ENCODE results near the gene DLL3. TPM values are rescaled to one million over a fixed set of nuclear protein-coding genes. Genes with fewer than 3 reads are reported as not detected.
A peak's percentile ranks its signal among the peaks of the same experiment; 100 is the strongest.

DLL3 gene
- total RNA-seq, 4 donors from 2014 or later = not detected

DNA sequence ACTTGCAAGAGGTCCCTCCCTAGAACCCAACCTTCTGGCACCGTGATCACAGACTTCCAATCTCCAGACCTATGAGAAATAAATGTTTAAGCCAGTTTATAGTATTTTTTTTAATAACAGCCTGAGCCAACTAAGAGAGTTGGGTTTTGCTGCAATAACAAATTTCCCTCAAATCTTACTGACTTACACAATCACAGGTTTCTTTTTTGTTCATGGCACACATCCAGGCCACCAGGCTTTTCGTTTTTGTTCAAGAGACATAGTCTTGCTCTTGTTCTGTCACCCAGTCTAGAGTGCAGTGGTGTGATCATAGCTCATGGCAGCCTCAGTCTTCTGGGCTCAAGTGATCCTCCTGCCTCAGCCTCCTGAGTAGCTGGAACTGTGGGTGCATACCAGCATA lies 14.2 kb downstream of the DLL3 start:
- Histone ChIP-seq H3K9me3 (no peaks in the 10 kb centered on the region), H3K27ac (no peak overlapping the region), H3K4me3 (no peak overlapping the region), H3K27me3 (peaks cover 93% of the 10 kb centered on the region), H3K4me1 (peaks cover 6 to 18% (median 14%) of the 10 kb centered on the region in 4 donors), H3K36me3 (no peaks in the 10 kb centered on the region)
- WGBS, 2 donors (ENCODE audit: low coverage in 1 of 2) = 35 to 57% methylated on average over 2 of the region's 2 CpGs
- no peak for DNase-seq
- intact Hi-C loops (cut with DNase I; ENCODE audit: low total_unique reads) (no loop called here), in situ Hi-C loops (cut with MboI; ENCODE audit: low pct_ligation_motif_present in 1 of 4, low pct_unique_long_range_greater_than_20kb in 1 of 4, low sequenced_read_pairs in 3 of 4) (no loop called here)
- no peak for TF ChIP-seq POLR2AphosphoS5 (IDR thresholded peaks at IDR 0.05)
- TF ChIP-seq EP300 (IDR thresholded peaks at IDR 0.05; ENCODE audit: low read depth) = no peak
- TF ChIP-seq, protein P1, sequence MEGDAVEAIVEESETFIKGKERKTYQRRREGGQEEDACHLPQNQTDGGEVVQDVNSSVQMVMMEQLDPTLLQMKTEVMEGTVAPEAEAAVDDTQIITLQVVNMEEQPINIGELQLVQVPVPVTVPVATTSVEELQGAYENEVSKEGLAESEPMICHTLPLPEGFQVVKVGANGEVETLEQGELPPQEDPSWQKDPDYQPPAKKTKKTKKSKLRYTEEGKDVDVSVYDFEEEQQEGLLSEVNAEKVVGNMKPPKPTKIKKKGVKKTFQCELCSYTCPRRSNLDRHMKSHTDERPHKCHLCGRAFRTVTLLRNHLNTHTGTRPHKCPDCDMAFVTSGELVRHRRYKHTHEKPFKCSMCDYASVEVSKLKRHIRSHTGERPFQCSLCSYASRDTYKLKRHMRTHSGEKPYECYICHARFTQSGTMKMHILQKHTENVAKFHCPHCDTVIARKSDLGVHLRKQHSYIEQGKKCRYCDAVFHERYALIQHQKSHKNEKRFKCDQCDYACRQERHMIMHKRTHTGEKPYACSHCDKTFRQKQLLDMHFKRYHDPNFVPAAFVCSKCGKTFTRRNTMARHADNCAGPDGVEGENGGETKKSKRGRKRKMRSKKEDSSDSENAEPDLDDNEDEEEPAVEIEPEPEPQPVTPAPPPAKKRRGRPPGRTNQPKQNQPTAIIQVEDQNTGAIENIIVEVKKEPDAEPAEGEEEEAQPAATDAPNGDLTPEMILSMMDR (IDR thresholded peaks at IDR 0.05) = no peak

DNA sequence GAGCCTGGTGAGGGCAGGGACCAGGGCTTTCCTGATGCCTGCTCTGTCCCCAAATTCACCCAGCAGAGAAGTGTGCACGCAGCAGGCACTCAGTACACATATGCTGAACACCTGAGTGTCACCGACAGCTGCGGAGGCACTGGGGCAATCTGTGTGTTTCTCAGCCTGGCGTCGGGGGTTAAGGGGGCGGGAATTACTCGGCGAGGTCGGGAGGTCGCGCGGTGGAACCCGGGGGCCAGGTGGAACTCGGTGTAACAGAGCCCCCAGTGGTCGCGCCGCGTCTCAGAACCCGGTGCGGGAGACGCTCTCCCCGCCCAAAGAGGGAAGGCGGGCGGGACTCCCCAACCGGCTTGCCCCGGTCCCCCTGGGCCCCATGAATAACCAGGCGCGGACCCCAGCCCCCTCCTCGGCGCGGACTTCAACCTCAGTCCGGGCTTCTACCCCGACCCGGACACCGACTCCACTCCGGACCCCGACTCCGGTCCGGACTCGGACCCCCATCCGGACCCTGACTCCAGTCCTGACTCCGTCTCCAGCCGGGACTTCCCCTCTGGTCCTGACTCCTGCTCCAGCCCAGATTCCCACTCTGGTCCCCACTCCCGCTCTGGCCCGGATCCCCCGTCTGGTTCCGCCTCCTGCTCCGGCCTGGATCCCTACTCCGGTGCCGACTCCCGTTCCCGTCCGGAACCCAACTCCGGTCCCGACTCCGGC lies 16.2 kb downstream of the DLL3 start, which contains the start of gene SELENOV:
Gene SELENOV, plus strand, starts transcription at position 300 of the 711 bp plus-strand sequence. Its CDS starts 74 bp downstream, at position 374.
- H3K27ac ChIP-seq = no peak within 1 kb of the TSS
- TF ChIP-seq POLR2AphosphoS5 (IDR thresholded peaks at IDR 0.05) (no peak), POLR2A (IDR thresholded peaks at IDR 0.05) (no peak), EP300 (IDR thresholded peaks at IDR 0.05; ENCODE audit: low read depth) (no peak)
- TF ChIP-seq, protein P1 (IDR thresholded peaks at IDR 0.05) = no peak
- in situ Hi-C loops (cut with MboI; ENCODE audit: low pct_ligation_motif_present in 1 of 4, low pct_unique_long_range_greater_than_20kb in 1 of 4, low sequenced_read_pairs in 3 of 4) = no loop called here
- intact Hi-C loops (cut with DNase I; ENCODE audit: low total_unique reads) = no loop called here
- no peak for DNase-seq
- peaks cover 84% of the 10 kb centered on the region for H3K27me3 ChIP-seq
- H3K9me3 ChIP-seq = no peaks in the 10 kb centered on the region
- H3K36me3 ChIP-seq = no peaks in the 10 kb centered on the region
- peaks cover 6 to 18% (median 14%) of the 10 kb centered on the region in 4 donors for H3K4me1 ChIP-seq
- WGBS, 2 donors (ENCODE audit: low coverage in 1 of 2) = 5% methylated on average over 56 of the region's 56 CpGs; no CpG with 5 or more reads in 1 of the 2 donors
- peak within 1 kb of the TSS in 3 of 4 donors; percentile 11 to 44 (median 22) for H3K4me3 ChIP-seq

- intact Hi-C loops (cut with DNase I; ENCODE audit: low total_unique reads) (no loop called here), in situ Hi-C loops (cut with MboI; ENCODE audit: low pct_ligation_motif_present in 1 of 4, low pct_unique_long_range_greater_than_20kb in 1 of 4, low sequenced_read_pairs in 3 of 4) (no loop called here)
- peaks cover 6 to 18% (median 14%) of the 10 kb centered on the region in 4 donors for H3K4me1 ChIP-seq
- H3K4me3 ChIP-seq = peak overlapping the region in 3 of 4 donors; percentile 11 to 44 (median 22)
- DNase-seq = no peak
- H3K9me3 ChIP-seq = no peaks in the 10 kb centered on the region
- TF ChIP-seq, protein P1 (IDR thresholded peaks at IDR 0.05) = no peak
- TF ChIP-seq EP300 (IDR thresholded peaks at IDR 0.05; ENCODE audit: low read depth) (no peak), POLR2A (IDR thresholded peaks at IDR 0.05) (no peak), POLR2AphosphoS5 (IDR thresholded peaks at IDR 0.05) (no peak)
- H3K27ac ChIP-seq = no peak overlapping the region
- no peaks in the 10 kb centered on the region for H3K36me3 ChIP-seq
- 5% methylated on average over 32 of the region's 44 CpGs; no CpG with 5 or more reads in 1 of the 2 donors for WGBS, 2 donors (ENCODE audit: low coverage in 1 of 2)
- peaks cover 81% of the 10 kb centered on the region for H3K27me3 ChIP-seq
Measured at GRCh38 chr19:39515551-39516191, 16.9 kb downstream of the DLL3 start.

DNA sequence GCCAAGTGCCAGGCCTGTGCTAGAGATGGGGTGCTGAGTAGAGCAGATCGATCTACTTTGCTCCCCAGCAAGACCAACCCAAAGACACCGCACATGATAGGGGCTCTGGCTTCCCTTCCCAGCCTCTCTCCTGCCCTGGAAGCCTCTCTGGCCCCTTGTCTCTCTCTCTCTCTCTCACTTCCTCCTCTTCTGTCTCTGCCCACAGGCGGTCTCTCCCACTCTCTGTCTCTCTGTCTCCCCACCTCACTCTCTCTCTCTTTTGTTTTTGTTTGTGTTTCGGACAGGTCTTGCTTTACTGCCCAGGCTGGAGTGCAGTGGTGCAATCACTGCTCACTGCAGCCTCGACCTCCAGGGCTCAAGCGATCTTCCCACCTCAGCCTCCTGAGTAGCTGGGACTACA lies 17.5 kb downstream of the DLL3 start:
- intact Hi-C loops (cut with DNase I; ENCODE audit: low total_unique reads) = no loop called here
- no peak for TF ChIP-seq POLR2A (IDR thresholded peaks at IDR 0.05)
- no peak for TF ChIP-seq EP300 (IDR thresholded peaks at IDR 0.05; ENCODE audit: low read depth)
- TF ChIP-seq, protein P1 (IDR thresholded peaks at IDR 0.05) = no peak
- no peak for TF ChIP-seq POLR2AphosphoS5 (IDR thresholded peaks at IDR 0.05)
- Histone ChIP-seq H3K9me3 (no peaks in the 10 kb centered on the region), H3K27me3 (peaks cover 75% of the 10 kb centered on the region), H3K27ac (no peak overlapping the region), H3K36me3 (no peaks in the 10 kb centered on the region), H3K4me3 (no peak overlapping the region), H3K4me1 (peaks cover 6 to 18% (median 14%) of the 10 kb centered on the region in 4 donors)
- no peak for DNase-seq
- WGBS, 2 donors (ENCODE audit: low coverage in 1 of 2) = 45 to 76% methylated on average over 4 to 6 of the region's 6 CpGs
- in situ Hi-C loops (cut with MboI; ENCODE audit: low pct_ligation_motif_present in 1 of 4, low pct_unique_long_range_greater_than_20kb in 1 of 4, low sequenced_read_pairs in 3 of 4) = no loop called here
